Caco-2 (cell line): ENCODE results near the gene SH2D4B. TPM values are rescaled to one million over a fixed set of nuclear protein-coding genes. Genes with fewer than 3 reads are reported as not detected.

Experiments used
- BruUV-seq: library from RNA; stranded (reverse); fragments of 400-500 nt; replicated peaks from 2 replicates; lab custom pipeline; 2021; lab: Mats Ljungman, UMichigan
- CTCF ChIA-PET: fragments of 300-600 bp; sonication (Branson Sonifier 250); formaldehyde crosslinking; loops from one replicate; lab custom pipeline; 2022; ENCODE audit warnings: antibody characterized with exemption; lab: Charles Lee
- POLR2A ChIA-PET: fragments of 300-600 bp; sonication (Branson Sonifier 250); formaldehyde crosslinking; loops from one replicate; lab custom pipeline; 2022; ENCODE audit warnings: antibody characterized with exemption; lab: Charles Lee
- DNase-seq, 2 experiments: peaks; one replicate each; pipeline versions ENCODE4 v3.0.0 to v3.0.0-alpha.2; 2020 to 2022
- H3K27me3 ChIP-seq: replicated peaks from 2 replicates; pipeline ENCODE4 v1.6.0; 2011; ENCODE audit warnings: low read length; ENCODE audit not compliant: control insufficient read depth, insufficient read depth
- H3K36me3 ChIP-seq: 2 replicates; pipeline ENCODE4 v1.5.1; 2011; ENCODE audit warnings: low read length; ENCODE audit not compliant: control insufficient read depth, insufficient read depth
- H3K4me1 ChIP-seq: fragments of 250-450 bp; sonication (Bioruptor Pico); 2 replicates; pipeline ENCODE4 v1.5.1; 2020; ENCODE audit warnings: mild to moderate bottlenecking
- H3K4me3 ChIP-seq: 2 replicates; pipeline ENCODE4 v1.5.1; 2011; ENCODE audit warnings: low read depth, mild to moderate bottlenecking, control low read depth, low read length
- H3K9me3 ChIP-seq: fragments of 250-450 bp; sonication (Bioruptor Pico); 2 replicates; pipeline ENCODE4 v1.5.1; 2020; ENCODE audit warnings: mild to moderate bottlenecking, moderate library complexity
- H3K27ac Mint-ChIP-seq: one replicate; pipeline ENCODE4 v1.8.0; 2022; ENCODE audit warnings: mixed read lengths; ENCODE audit not compliant: unreplicated experiment
- H3K27me3 Mint-ChIP-seq: one replicate; pipeline ENCODE4 v1.8.0; 2022; ENCODE audit warnings: mixed read lengths; ENCODE audit not compliant: insufficient read depth, unreplicated experiment
- H3K36me3 Mint-ChIP-seq: one replicate; pipeline ENCODE4 v1.8.0; 2022; ENCODE audit warnings: mild to moderate bottlenecking, mixed read lengths; ENCODE audit not compliant: insufficient read depth, unreplicated experiment
- H3K4me1 Mint-ChIP-seq: one replicate; pipeline ENCODE4 v1.8.0; 2022; ENCODE audit warnings: low read depth, mixed read lengths; ENCODE audit not compliant: unreplicated experiment
- H3K4me3 Mint-ChIP-seq: one replicate; pipeline ENCODE4 v1.8.0; 2022; ENCODE audit warnings: mild to moderate bottlenecking, moderate library complexity, mixed read lengths; ENCODE audit not compliant: unreplicated experiment
- H3K9me3 Mint-ChIP-seq: one replicate; pipeline ENCODE4 v1.8.0; 2022; ENCODE audit warnings: mixed read lengths; ENCODE audit not compliant: unreplicated experiment
- intact Hi-C: fragments of 100-400 bp; cut with micrococcal nuclease; formaldehyde crosslinking; loops from one replicate; pipeline ENCODE4 v1.10.0; 2022; ENCODE audit not compliant: unreplicated experiment
- total RNA-seq: library from RNA; stranded (reverse); gene quantifications from 2 replicates; pipeline ENCODE4 v1.2.3, GENCODE V29; 2022
- TF ChIP-seq, protein P1 (sequence below), 2 experiments: fragments of 200-600 bp in 1 of 2; IDR thresholded peaks; 1 replicate in 1 of 2; 2 replicates in 1 of 2; pipeline versions ENCODE4 v1.5.1 to v1.8.0; 2011 to 2022; ENCODE audit warnings: antibody characterized with exemption in 1 of 2, control low read depth in 1 of 2, inconsistent platforms in 1 of 2, low read depth in 1 of 2, low read length in 1 of 2, mild to moderate bottlenecking in 1 of 2, moderate library complexity in 1 of 2; ENCODE audit not compliant: insufficient read depth in 1 of 2, severe bottlenecking in 1 of 2, unreplicated experiment in 1 of 2

Gene SH2D4B
- total RNA-seq, 1 experiment from 2014 or later = 0.23 TPM

DNA sequence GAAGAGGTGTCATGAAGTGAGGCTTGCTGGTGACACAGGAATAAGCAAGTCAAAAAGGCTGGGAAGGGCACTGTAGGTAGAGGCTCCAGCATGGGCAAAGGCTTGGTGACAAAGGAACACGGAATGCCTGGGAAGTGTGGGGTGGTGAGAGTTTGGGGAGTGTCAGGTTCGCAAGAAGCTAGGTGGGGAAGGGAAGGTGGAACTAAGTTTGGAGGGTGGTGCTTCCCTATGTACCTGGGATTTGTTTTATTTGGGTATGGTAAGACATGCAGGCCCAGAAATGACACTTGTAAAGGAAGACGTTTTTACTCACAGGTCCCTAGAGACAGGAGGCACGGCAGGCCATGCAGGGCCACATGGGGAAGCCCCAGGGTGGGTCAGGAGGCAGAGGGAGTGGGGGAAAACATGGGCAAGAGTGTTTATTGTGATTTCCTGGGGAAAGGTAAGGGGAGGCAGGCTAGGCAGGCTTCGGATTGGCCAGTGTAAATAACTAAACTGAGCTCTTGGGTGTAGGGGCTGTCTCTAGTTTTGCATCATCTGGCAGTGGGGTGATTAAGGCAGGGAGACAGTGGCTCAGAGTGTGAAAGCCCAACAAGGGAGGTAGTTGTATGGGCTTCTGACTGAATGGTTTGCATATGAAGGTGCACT is 52.1 kb downstream of the SH2D4B start:
- Histone ChIP-seq H3K9me3 (no peaks in the 10 kb centered on the region), H3K4me3 (no peak overlapping the region), H3K27me3 (no peaks in the 10 kb centered on the region), H3K36me3 (no peaks in the 10 kb centered on the region), H3K4me1 (no peaks in the 10 kb centered on the region)
- Mint-ChIP-seq H3K4me1 (no peaks in the 10 kb centered on the region), H3K27me3 (no peaks in the 10 kb centered on the region), H3K9me3 (peaks cover 13% of the 10 kb centered on the region), H3K36me3 (no peaks in the 10 kb centered on the region), H3K27ac (no peak overlapping the region), H3K4me3 (no peak overlapping the region)
- CTCF ChIA-PET = no interaction called here
- TF ChIP-seq, protein P1, sequence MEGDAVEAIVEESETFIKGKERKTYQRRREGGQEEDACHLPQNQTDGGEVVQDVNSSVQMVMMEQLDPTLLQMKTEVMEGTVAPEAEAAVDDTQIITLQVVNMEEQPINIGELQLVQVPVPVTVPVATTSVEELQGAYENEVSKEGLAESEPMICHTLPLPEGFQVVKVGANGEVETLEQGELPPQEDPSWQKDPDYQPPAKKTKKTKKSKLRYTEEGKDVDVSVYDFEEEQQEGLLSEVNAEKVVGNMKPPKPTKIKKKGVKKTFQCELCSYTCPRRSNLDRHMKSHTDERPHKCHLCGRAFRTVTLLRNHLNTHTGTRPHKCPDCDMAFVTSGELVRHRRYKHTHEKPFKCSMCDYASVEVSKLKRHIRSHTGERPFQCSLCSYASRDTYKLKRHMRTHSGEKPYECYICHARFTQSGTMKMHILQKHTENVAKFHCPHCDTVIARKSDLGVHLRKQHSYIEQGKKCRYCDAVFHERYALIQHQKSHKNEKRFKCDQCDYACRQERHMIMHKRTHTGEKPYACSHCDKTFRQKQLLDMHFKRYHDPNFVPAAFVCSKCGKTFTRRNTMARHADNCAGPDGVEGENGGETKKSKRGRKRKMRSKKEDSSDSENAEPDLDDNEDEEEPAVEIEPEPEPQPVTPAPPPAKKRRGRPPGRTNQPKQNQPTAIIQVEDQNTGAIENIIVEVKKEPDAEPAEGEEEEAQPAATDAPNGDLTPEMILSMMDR (IDR thresholded peaks at IDR 0.05; ENCODE audit: insufficient read depth in 1 of 2, low read depth in 1 of 2, low read length in 1 of 2, severe bottlenecking in 1 of 2, unreplicated experiment in 1 of 2) = no peak
- POLR2A ChIA-PET = no interaction called here
- DNase-seq = no peak
- intact Hi-C loops = loop anchor here (10.0 kb wide), 1 partner anchor 205 kb away; no protein-coding TSS in a partner anchor
- BruUV-seq = no TSS peak

DNA sequence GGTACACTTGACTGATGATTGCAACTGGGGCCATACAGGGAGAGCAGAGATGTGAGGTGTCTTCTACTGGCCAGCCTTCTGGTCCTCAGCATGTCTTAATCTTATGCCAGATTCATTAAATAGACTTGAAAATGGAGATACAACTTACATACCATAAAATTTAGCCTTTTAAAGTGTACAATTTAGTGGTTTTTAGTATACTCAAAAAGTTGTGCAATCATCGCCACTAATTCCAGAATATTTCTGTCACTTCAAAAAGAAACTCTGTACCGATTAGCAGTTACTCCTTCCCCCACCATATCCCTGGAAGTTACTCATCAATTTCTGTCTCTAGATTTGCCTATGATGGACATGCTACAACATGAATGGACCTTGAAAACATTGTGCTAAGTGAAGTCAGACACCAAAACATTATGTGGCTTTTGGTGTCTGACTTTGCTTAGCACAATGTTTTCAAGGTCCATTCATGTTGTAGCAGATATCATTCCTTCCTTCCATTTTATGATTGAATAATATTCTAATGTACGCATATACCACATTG is 53.0 kb downstream of the SH2D4B start:
- CTCF ChIA-PET = no interaction called here
- no peak for DNase-seq
- Mint-ChIP-seq H3K27me3 (no peaks in the 10 kb centered on the region), H3K27ac (no peak overlapping the region), H3K4me3 (no peak overlapping the region), H3K4me1 (no peaks in the 10 kb centered on the region), H3K9me3 (peaks cover 13% of the 10 kb centered on the region), H3K36me3 (no peaks in the 10 kb centered on the region)
- Histone ChIP-seq H3K4me1 (no peaks in the 10 kb centered on the region), H3K9me3 (no peaks in the 10 kb centered on the region), H3K4me3 (no peak overlapping the region), H3K27me3 (no peaks in the 10 kb centered on the region), H3K36me3 (no peaks in the 10 kb centered on the region)
- intact Hi-C loops = loop anchor here (10.0 kb wide), 1 partner anchor 206 kb away; no protein-coding TSS in a partner anchor
- no TSS peak for BruUV-seq
- POLR2A ChIA-PET = no interaction called here
- TF ChIP-seq, protein P1 (IDR thresholded peaks at IDR 0.05; ENCODE audit: insufficient read depth in 1 of 2, low read depth in 1 of 2, low read length in 1 of 2, severe bottlenecking in 1 of 2, unreplicated experiment in 1 of 2) = no peak

DNA sequence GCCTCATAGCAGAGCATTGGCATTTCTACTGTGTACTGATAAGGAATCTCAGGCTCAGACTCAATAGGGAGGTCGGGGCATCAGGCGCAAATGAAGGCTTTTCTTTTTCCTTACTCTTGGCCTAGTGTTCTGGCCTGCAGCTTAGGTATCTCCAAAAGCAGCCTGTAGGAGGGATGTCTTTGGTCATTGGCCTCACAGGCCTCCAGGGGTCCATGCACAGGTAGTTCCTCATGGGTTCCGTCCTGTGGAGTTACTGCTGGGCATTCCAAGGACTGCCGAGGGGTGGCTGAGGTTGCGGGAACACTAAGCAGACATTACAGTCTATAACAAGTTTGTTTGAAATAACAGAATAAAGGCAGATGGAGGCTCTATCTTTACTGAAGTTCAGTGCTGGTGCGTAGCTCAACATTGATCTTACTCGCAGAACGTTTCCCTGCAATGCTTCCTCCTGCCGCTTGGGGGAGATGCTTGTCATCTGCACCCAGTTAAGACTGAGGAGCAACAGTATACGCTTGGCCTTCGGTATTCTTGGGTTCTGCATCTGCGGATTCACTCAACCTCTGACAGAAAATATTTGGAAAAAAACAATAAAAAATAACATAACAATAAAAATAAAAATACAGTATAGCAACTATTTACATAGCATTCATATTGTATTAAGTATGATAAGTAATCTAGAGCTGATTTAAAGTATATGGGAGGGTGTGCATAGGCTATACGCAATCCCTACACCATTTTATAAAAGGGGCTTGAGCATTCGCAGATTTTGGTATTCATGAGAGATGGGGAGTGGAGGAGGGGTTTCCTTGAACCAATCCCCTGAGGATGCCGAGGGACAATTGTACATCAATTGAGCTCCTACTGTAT is 58.9 kb downstream of the SH2D4B start:
- Mint-ChIP-seq H3K4me3 (no peak overlapping the region), H3K27ac (no peak overlapping the region), H3K27me3 (no peaks in the 10 kb centered on the region), H3K36me3 (no peaks in the 10 kb centered on the region), H3K9me3 (no peaks in the 10 kb centered on the region), H3K4me1 (no peaks in the 10 kb centered on the region)
- DNase-seq = peak; percentile 54 to 56
- intact Hi-C loops = loop anchor here (5.0 to 10.0 kb wide), 2 partner anchors 154 to 212 kb away; no protein-coding TSS in a partner anchor
- TF ChIP-seq, protein P1 (IDR thresholded peaks at IDR 0.05; ENCODE audit: insufficient read depth in 1 of 2, low read depth in 1 of 2, low read length in 1 of 2, severe bottlenecking in 1 of 2, unreplicated experiment in 1 of 2) = peak; percentile 73 to 82
- H3K36me3 ChIP-seq = no peaks in the 10 kb centered on the region
- no peaks in the 10 kb centered on the region for H3K9me3 ChIP-seq
- CTCF ChIA-PET = interaction anchor here (0.5 to 1.5 kb wide), 8 partner anchors 11 to 422 kb away, joined by 3 to 10 read pairs (median 3); no protein-coding TSS in a partner anchor
- no peaks in the 10 kb centered on the region for H3K27me3 ChIP-seq
- no peaks in the 10 kb centered on the region for H3K4me1 ChIP-seq
- BruUV-seq = no TSS peak
- POLR2A ChIA-PET = no interaction called here
- H3K4me3 ChIP-seq = no peak overlapping the region
